SU-DHL-6 (cell line): ENCODE measurements around the gene RAB27B.

ENCODE experiments used
- EZH2phosphoT487 ChIP-seq: fragments of 200-600 bp; sonication (generic), shearing (Covaris generic); conservative IDR thresholded peaks from 2 replicates; pipeline ENCODE4 v1.6.1; 2018; ENCODE audit warnings: mild to moderate bottlenecking, antibody characterized with exemption, low read length, moderate library complexity, mixed read lengths
- TF ChIP-seq, protein P1 (sequence below): fragments of 200-600 bp; sonication (generic); IDR thresholded peaks from one replicate; pipeline ENCODE4 v1.5.1; 2017; ENCODE audit warnings: antibody characterized with exemption, mild to moderate bottlenecking, low read length, moderate library complexity; ENCODE audit not compliant: insufficient read depth, poor library complexity, severe bottlenecking

DNA sequence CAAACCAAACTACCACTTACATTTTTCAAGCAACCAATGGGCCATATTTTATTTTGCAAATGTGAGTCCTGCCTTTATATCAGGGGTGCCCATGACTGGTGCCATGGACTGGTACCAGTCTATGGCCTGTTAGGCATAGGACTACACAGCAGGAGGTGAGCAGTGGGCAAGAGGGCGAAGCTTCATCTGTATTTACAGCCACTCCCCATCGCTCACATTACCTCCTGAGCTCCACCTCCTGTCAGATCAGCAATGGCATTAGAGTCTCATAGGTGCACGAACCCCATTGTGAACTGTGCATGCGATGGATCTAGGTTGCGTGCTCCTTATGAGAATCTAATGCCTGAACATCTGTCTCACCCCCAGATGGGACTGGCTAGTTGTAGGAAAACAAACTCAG lies 77.4 kb downstream of the RAB27B start:
- TF ChIP-seq, protein P1, sequence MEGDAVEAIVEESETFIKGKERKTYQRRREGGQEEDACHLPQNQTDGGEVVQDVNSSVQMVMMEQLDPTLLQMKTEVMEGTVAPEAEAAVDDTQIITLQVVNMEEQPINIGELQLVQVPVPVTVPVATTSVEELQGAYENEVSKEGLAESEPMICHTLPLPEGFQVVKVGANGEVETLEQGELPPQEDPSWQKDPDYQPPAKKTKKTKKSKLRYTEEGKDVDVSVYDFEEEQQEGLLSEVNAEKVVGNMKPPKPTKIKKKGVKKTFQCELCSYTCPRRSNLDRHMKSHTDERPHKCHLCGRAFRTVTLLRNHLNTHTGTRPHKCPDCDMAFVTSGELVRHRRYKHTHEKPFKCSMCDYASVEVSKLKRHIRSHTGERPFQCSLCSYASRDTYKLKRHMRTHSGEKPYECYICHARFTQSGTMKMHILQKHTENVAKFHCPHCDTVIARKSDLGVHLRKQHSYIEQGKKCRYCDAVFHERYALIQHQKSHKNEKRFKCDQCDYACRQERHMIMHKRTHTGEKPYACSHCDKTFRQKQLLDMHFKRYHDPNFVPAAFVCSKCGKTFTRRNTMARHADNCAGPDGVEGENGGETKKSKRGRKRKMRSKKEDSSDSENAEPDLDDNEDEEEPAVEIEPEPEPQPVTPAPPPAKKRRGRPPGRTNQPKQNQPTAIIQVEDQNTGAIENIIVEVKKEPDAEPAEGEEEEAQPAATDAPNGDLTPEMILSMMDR = no peak
- no peak for TF ChIP-seq EZH2phosphoT487
